Mammary epithelial cell (primary cell): ENCODE measurements around the gene MARCHF9.

Experiments
- CTCF ChIP-seq, 2 donors: IDR thresholded peaks in 1 of 2; conservative IDR thresholded peaks in 1 of 2; 2 replicates each; pipeline ENCODE4 v1.5.1; 2011 to 2012; ENCODE audit warnings: inconsistent platforms in 2 of 2, low read length in 2 of 2, mild to moderate bottlenecking in 2 of 2, control low read depth in 1 of 2, low read depth in 1 of 2; ENCODE audit not compliant: insufficient read depth in 1 of 2; ENCODE audit errors: extremely low read depth in 1 of 2
- EZH2 ChIP-seq: IDR thresholded peaks from 2 replicates; pipeline ENCODE4 v1.6.1; 2012; ENCODE audit warnings: low read length, inconsistent platforms, borderline replicate concordance

- TF ChIP-seq CTCF (conservative IDR thresholded peaks at IDR 0.05 in 1 of 2, IDR thresholded peaks at IDR 0.05 in 1 of 2; ENCODE audit: extremely low read depth in 1 of 2, insufficient read depth in 1 of 2, low read depth in 1 of 2, low read length in 2 of 2): no peak
- no peak for TF ChIP-seq EZH2
Observed at GRCh38 chr12:57738661-57739237, 16.2 kb upstream of the MARCHF9 start, which contains the start of gene AGAP2.
